Skeletal muscle tissue (tissue), 4 donors: Measurements from ENCODE around the gene ARF1. TPM values are rescaled to one million over a fixed set of nuclear protein-coding genes. Genes with fewer than 3 reads are reported as not detected.

Experiments used
- H3K27ac ChIP-seq: one replicate; pipeline ENCODE4 v1.7.0; 2013; ENCODE audit warnings: mild to moderate bottlenecking, low read depth, low read length, inconsistent platforms
- H3K27me3 ChIP-seq, 3 donors: one replicate each; pipeline ENCODE4 v1.7.0; 2013; ENCODE audit warnings: low read length in 3 of 3; ENCODE audit not compliant: control insufficient read depth in 3 of 3, insufficient read depth in 3 of 3
- H3K36me3 ChIP-seq, 3 donors: one replicate each; pipeline ENCODE4 v1.7.0; 2013; ENCODE audit warnings: low read length in 3 of 3; ENCODE audit not compliant: control insufficient read depth in 3 of 3, insufficient read depth in 3 of 3
- H3K4me1 ChIP-seq, 3 donors: one replicate each; pipeline ENCODE4 v1.7.0; 2013; ENCODE audit warnings: low read length in 3 of 3, mild to moderate bottlenecking in 3 of 3; ENCODE audit not compliant: control insufficient read depth in 3 of 3, insufficient read depth in 3 of 3
- H3K4me3 ChIP-seq, 3 donors: one replicate each; pipeline ENCODE4 v1.7.0; 2013; ENCODE audit warnings: low read length in 3 of 3
- H3K9ac ChIP-seq, 3 donors: one replicate each; pipeline ENCODE4 v1.7.0; 2013; ENCODE audit warnings: low read length in 3 of 3, mild to moderate bottlenecking in 3 of 3, moderate library complexity in 2 of 3, low read depth in 1 of 3
- H3K9me3 ChIP-seq, 3 donors: one replicate each; pipeline ENCODE4 v1.7.0; 2013; ENCODE audit warnings: low read length in 3 of 3; ENCODE audit not compliant: control insufficient read depth in 3 of 3
- total RNA-seq: library from RNA; depleted of rRNA; stranded (reverse); fragments of >200 nt; gene quantifications from one replicate; pipeline ENCODE4 v1.2.3, GENCODE V29; 2014
- donor health status: Osteomylitis.

ARF1 gene
- total RNA-seq, 1 donor from 2014 or later = 101 TPM

DNA sequence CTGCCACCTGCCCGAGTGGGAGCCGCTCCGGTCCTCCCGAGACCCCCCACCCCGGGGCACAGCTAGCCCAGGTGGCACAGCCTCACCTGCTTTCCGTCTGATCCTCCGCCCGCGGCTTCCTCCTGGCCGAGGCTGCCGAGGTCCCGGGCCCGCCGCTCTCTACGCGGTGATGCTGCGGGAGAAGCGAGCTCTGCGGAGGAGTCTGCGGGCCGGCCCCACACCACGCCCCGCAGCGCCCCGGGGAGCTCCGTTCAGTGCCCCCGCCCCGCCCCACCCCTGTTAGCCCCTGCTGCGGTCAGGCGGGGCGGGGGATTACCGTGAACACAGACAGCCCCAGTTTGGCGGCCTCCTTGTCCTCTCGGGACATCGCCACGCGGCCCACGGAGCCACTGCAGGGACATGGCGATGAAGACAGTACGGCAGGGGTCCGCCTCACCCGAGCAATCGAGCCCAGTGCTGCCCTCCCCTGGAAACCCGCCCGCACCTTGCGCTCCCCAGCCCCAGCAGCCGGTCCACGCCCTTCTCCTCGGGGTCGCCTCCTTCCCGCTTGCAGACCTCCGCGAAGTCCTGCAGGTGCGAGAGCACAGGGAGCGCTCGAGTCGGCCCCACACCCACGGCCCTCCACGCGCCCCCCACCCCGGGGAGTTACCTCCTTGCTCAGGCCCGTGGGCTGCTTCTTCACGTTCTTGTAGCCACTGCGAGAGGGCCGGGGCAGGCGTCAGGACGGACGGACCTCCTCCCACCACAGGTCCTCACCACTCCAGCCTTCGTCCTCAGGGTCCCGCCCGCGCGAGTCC, 19.7 kb downstream of the ARF1 start:
- Histone ChIP-seq H3K9ac (peak overlapping the region in 1 of 3 donors; percentile 86), H3K4me1 (peaks cover 20 to 32% (median 29%) of the 10 kb centered on the region in 3 donors)

DNA sequence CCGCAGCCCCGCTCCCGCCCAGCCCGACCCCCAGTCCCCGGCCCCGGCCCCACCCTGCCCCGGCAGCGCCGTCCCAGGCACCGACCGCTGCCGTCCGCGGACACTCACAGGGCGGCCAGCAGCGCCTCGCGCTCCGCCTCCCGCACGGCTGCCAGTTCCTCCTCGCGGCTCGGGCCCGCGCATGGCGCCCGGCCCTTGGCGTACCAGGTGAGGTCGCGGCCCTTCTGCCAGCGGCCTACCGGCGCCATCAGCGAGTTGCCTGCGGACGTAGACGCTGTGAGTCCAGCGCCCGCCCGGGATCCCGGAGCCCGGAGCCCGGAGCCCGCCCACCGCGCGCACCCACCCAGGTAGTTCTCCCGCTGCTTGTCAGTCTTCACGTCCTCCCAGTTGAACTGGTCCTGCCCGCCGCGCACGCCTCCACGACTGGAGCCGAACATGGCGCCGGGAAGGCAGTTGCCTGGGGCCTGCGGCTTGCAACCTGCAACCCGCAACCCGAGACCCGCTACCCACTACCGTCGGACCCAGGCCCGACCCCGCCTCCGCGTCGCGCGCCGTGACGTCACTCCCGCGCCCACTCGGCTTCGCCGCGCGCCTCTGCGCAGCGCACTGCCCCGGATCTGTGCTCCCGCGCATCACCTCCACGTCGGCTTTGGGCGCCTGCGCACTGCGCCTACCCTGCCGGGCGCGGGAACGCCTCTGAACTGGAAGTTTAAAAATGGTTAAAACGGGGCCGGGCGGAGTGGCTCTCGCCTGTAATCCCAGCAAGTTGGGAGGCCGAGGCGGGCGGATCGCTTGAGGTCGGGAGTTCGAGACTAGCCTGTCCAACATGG, 20.5 kb downstream of the ARF1 start, which contains the start of gene C1orf35:
TSS of gene C1orf35 (minus strand) at position 535 of the 830 bp plus-strand sequence. CDS start at position 437, 98 bp downstream.
- H3K9ac ChIP-seq = peak within 1 kb of the TSS; percentile 78 to 86 (median 83)
- H3K9me3 ChIP-seq = no peaks in the 10 kb centered on the region
- peak within 1 kb of the TSS; percentile 75 to 87 (median 85) for H3K4me3 ChIP-seq
- peaks cover 43 to 50% (median 47%) of the 10 kb centered on the region in 3 donors for H3K36me3 ChIP-seq
- H3K27me3 ChIP-seq = no peaks in the 10 kb centered on the region
- peaks cover 26 to 39% (median 35%) of the 10 kb centered on the region in 3 donors for H3K4me1 ChIP-seq
- peak within 1 kb of the TSS; percentile 84 for H3K27ac ChIP-seq

More for the DNA sequence above, 19.7 kb downstream of the ARF1 start:
- H3K9me3 ChIP-seq = no peaks in the 10 kb centered on the region
- H3K4me3 ChIP-seq = peak overlapping the region; percentile 23 to 87 (median 85)
- H3K27me3 ChIP-seq = no peaks in the 10 kb centered on the region
- peaks cover 47 to 49% (median 48%) of the 10 kb centered on the region in 3 donors for H3K36me3 ChIP-seq
- H3K27ac ChIP-seq = no peak overlapping the region

DNA sequence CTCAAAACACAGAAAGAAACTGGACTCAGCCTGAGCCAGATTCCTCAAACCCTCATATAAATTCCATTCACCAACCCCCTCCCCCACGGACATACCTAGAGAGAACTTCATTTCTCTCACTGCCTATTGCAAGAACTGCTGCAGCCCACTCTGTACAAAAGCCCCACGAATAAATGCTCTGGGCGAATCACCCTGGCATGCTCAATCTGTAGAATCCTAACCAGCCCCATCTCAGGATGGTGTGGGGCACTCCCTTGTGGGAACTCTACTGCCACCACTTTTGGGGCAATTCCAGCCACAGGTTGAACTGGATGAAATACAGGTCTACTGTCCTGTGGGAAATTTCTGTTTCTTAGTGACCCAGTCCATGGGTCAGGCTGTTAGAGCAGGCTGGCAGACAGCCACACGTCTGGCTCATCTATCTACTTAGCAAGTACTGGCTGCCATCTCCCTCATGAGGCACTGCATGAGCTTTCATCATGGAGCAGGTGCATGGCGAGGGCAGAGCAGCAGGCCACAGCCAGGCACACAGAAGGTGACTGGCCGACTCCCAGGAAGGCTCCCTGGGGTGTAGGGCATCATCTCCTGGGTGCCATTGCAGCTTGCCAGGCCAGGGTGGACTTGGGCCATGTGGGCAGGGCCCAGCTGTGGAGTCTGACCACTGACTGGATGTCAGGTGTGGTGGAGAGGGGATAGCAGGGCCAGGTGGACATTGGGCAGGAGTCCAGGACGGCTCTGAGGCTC, 22.2 kb downstream of the ARF1 start:
- Histone ChIP-seq H3K9ac (peak overlapping the region in 1 of 3 donors; percentile 16), H3K36me3 (peaks cover 27 to 35% (median 31%) of the 10 kb centered on the region in 3 donors), H3K27ac (no peak overlapping the region), H3K9me3 (no peaks in the 10 kb centered on the region), H3K27me3 (no peaks in the 10 kb centered on the region), H3K4me1 (peaks cover 36 to 53% (median 44%) of the 10 kb centered on the region in 3 donors), H3K4me3 (no peak overlapping the region)

DNA sequence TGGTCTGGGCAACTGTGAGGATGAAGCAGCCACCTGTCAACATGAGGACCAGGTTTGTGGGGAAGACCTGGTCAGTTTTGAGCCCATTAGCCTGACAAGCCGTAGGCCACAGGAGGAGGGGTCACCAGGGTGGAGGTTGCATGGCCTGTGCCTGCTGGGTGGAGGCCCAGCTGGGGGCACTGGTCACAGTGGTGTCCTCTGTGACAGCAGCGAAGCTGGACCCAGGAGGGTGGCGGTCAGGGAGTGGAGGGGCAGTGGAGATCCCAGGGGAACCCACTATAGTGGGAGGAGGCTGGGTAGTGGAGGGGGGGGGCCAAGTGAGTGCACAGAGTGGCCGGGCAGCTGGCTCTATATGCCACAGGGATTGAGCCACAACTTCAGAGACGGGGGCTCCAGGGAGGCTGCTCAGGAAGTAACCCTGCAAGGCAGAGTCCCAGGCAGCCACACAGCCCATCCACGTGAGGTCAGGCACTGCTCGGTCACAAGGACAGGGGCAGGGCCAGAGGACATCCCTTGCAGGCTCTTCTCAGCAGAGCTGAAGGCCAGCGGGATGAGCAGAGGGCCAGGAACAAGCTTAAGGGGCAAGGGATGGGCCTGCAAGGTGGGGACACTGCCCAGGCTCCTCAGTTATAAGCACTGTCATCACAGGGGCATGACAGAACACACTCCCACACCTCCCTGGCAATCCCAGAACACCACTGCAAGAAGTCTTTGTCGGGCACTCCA, 22.9 kb downstream of the ARF1 start:
- H3K9me3 ChIP-seq = no peaks in the 10 kb centered on the region

DNA sequence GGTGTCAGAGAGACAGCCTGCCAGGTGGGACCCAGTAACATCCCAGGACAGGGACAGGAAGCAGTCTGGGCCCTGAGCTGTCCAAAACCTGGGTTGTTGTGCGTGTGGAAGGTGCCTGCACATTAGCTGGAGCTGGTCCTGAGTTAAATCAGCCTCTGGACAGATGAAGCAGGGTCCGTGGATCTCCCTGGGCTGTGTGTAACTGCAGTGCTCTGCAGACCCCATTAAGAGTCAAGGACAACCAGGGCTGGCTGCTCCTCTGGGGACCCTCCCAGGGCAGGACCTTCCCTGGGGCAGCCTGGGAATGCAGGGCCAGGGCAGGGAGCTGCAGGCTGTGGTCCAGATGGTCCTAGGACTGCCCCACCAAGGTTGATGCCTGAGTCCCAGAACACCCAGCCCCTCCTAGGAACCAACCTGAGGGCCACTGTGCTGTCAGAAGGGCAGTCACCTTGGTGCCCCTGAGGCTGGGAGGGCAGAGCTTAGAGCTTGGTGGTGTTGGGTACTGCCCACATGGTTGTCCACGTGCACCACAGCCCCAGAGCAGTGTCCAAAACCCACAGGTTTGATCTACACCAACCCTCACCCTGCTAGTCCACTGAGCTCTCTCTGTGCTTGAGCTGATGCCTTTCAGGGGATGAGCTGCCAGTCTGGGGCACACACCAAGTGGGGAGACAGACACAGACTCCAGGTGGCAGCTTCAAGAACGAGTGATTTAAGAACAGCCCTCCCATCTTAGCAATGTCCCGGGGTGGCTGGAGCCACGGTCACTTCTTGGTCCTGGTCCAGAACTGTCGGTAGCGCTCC, 23.7 kb downstream of the ARF1 start:
- peaks cover 38 to 54% (median 46%) of the 10 kb centered on the region in 3 donors for H3K4me1 ChIP-seq
- no peak overlapping the region for H3K9ac ChIP-seq
- no peaks in the 10 kb centered on the region for H3K9me3 ChIP-seq
- H3K36me3 ChIP-seq = peaks cover 16 to 22% (median 21%) of the 10 kb centered on the region in 3 donors
- no peak overlapping the region for H3K4me3 ChIP-seq
- H3K27me3 ChIP-seq = no peaks in the 10 kb centered on the region
- no peak overlapping the region for H3K27ac ChIP-seq

More for the DNA sequence above, 22.9 kb downstream of the ARF1 start:
- H3K36me3 ChIP-seq = peaks cover 22 to 29% (median 27%) of the 10 kb centered on the region in 3 donors
- H3K9ac ChIP-seq = no peak overlapping the region
- H3K27me3 ChIP-seq = no peaks in the 10 kb centered on the region
- no peak overlapping the region for H3K4me3 ChIP-seq
- no peak overlapping the region for H3K27ac ChIP-seq
- peaks cover 42 to 59% (median 49%) of the 10 kb centered on the region in 3 donors for H3K4me1 ChIP-seq

DNA sequence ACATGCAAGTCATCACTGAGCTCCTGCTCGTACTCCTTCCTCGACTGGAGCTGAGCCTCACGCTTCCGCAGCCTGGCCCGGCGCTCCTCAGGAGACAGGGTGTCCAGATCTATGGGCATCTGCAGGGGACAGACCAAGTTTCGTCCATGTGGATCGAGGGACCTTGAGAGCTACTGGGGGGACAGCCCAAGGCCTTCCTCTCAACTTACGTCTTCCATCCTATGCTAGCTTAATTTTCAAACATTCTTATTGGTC, 24.2 kb downstream of the ARF1 start:
- no peak overlapping the region for H3K9ac ChIP-seq
- no peaks in the 10 kb centered on the region for H3K27me3 ChIP-seq
- no peak overlapping the region for H3K4me3 ChIP-seq
- H3K27ac ChIP-seq = no peak overlapping the region
- peaks cover 36 to 50% (median 45%) of the 10 kb centered on the region in 3 donors for H3K4me1 ChIP-seq
- H3K36me3 ChIP-seq = peaks cover 16 to 22% (median 21%) of the 10 kb centered on the region in 3 donors
- no peaks in the 10 kb centered on the region for H3K9me3 ChIP-seq

DNA sequence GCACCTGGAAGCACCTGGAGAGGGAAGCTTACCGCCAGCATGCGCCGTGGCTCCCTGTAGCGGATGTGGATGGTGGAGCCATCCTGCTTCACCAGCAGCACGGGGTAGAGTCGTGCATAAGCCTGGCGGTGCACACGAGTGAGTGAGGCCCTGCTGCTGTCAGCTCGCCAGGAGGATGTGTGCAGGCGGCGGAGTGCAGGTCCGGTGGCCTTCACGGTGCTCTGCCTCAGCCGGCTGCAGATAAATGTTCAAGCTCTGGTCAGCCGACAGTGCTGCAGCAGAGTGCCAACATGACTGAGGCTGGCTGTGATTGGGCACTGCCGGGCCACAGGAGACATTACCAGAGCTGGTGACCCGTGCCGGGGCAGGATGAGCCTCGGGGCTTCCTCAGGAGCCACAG, 25.1 kb downstream of the ARF1 start:
- Histone ChIP-seq H3K9ac (no peak overlapping the region), H3K4me3 (no peak overlapping the region), H3K27ac (no peak overlapping the region), H3K27me3 (no peaks in the 10 kb centered on the region), H3K4me1 (peaks cover 36 to 47% (median 41%) of the 10 kb centered on the region in 3 donors), H3K9me3 (no peaks in the 10 kb centered on the region), H3K36me3 (peaks cover 16 to 22% (median 21%) of the 10 kb centered on the region in 3 donors)

DNA sequence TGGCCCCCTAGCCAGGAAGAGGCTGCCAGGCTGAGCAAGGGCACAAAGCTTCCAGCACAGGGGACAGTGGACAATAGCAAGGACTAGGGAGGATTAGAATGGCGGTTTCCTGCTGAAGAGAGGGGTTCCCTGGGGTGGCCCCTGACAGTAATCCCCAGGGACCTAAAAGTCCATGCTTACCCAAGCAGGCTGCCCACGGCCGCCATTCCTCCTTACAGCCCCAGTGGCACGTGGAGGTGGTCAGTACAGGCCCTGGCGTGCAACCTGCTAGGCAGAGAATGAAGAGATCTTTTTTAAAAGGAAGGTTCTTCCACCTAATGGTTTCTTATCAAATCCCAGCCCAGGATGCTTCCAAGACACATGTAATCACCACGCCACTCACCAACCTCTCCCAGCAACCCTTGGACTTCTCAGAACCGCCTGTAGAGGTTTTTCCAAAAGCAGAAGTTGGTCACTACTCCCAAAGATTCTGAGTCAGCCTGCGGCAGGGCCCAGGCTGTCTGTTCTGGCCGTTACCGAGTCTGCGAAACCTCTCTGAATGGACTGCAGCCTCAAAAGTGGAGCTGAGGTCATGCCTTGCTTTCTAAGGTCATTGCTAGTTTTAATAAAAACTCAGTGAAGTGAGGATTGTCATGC, 25.7 kb downstream of the ARF1 start:
- Histone ChIP-seq H3K9ac (peak overlapping the region; percentile 96 to 99 (median 97)), H3K4me1 (peaks cover 36 to 45% (median 41%) of the 10 kb centered on the region in 3 donors), H3K36me3 (peaks cover 16 to 22% (median 21%) of the 10 kb centered on the region in 3 donors), H3K27me3 (no peaks in the 10 kb centered on the region), H3K9me3 (no peaks in the 10 kb centered on the region), H3K27ac (peak overlapping the region; percentile 83), H3K4me3 (peak overlapping the region; percentile 95 to 100 (median 98))
